Raji (cell line): ENCODE results near the gene MGLL.

Experiments used
- POLR2A ChIP-seq: IDR thresholded peaks from 2 replicates; pipeline ENCODE4 v1.6.1; 2011; ENCODE audit warnings: low read depth, low read length, control low read depth; ENCODE audit not compliant: insufficient read depth

MGLL gene

GRCh38 chr3:127651516-127652172, 170.7 kb downstream of the MGLL start:
- TF ChIP-seq POLR2A = no peak

- TF ChIP-seq POLR2A = no peak
Observed at GRCh38 chr3:127650236-127650635, 172.1 kb downstream of the MGLL start.

DNA sequence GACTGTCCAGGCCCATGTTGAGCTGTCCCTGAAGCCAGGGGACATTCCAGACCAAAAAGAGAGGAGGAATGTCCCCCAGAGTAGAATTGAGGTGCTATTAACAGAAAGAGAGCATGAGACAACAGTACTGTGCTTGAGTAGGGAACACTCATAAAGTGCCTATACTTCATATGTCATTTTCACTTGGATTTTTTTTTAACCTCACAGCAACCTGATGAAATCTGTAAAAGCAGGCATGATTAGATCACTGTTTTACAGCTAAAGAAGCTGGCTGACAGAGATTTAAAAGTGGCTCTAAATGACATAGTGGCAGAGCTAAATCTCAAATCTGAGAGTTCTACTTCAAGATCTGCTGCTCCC, 174.5 kb downstream of the MGLL start:
- no peak for TF ChIP-seq POLR2A

DNA sequence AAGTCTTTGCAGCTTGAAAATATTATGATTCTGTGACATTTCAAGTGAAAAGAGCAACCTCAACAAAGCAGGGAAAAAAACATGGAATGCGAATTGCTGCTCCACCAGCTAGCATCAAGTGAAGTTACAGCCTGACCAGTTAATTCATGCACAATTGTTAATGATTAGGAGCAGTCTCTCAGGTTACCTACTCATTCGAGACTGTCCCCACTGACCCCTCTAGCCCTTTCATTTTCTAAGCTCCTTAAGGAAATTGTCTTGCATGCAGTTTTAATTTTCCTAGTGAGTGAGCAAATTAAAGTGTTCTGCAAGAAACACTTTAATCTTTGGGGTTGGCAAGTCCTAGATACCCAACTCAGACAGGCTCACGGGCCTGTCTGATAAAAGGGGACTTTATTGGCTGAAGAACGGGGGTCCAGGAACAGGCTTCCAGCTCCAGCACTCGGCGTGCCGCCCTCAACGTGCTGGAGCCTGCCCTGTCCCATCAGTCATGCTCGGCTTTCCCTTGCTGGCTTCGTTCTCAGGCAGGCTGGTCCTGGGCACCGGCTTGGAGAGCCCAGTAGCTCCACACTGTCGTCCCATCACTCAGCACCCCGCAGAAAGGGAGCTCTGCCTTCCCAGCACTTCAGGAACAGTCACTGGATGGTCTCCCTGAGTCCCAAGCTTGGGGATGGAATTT, 175.0 kb downstream of the MGLL start:
- no peak for TF ChIP-seq POLR2A

- TF ChIP-seq POLR2A = no peak
Observed at GRCh38 chr3:127646501-127647046, 175.7 kb downstream of the MGLL start.

DNA sequence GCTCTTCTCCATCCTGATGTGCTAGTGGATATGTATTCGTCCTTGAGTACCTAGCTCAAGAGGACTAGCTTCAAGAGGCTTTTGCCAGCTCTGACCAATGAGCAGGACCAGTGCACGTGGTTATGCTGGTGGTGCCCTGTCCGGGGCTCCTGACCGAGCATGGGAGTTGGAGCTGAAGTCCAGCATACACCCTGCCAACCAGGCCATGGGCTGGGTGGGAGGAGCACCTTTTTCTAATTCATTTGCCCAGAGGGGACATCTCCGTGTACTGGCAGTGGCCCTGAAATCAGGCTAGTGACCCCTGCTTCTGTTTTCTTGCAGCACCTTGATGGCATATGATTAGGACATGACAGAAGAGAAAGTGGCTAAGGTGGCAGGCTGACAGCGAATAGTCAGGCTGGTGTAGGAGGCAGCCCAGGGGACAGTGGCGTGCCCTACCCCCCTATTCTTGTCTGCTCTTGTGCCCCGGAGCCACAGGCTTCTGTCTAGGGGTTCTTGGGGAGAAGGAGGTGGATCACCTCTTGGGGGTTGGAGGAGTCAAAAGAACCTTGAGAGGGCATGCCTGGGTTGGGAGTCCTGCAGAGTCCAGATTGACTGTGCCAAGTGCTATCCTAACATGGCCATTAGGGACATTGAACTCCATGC, 176.8 kb downstream of the MGLL start:
- no peak for TF ChIP-seq POLR2A

DNA sequence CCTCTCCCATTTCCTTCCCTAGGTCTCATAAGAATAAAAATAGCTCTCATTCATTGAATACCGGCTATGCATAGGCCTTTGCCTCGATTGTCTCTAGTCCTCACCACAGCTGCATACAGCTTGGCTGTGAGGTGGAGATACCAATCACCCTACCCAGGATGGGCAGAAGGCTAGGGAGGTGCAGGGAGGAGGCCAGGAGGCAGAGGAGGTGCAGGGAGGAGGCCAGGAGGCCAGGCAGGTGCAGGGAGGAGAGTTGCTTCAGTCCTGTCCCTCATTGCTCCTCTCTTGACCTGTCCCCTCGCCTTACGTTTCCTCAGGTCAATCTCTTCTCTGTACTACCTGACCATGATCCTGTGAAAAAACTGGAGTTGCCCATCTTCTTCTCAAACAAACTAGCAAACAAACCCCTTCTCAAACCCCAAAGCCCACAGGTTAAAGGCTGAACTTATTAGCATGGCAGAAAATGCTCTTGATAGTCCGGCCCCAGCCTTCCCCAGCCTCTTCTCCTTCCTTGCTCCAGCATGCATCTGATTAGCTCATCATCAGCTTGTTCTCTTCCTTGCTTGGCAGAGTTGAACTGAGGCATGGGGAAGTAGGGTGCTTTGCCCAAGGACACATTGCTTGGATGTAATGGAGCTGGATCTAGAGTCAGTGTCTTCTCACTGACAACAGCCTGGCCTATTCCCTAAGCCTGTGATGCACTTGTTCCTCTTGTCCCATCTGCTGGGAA, 177.5 kb downstream of the MGLL start:
- no peak for TF ChIP-seq POLR2A

- no peak for TF ChIP-seq POLR2A
Observed at GRCh38 chr3:127640042-127640355, 182.3 kb downstream of the MGLL start.

DNA sequence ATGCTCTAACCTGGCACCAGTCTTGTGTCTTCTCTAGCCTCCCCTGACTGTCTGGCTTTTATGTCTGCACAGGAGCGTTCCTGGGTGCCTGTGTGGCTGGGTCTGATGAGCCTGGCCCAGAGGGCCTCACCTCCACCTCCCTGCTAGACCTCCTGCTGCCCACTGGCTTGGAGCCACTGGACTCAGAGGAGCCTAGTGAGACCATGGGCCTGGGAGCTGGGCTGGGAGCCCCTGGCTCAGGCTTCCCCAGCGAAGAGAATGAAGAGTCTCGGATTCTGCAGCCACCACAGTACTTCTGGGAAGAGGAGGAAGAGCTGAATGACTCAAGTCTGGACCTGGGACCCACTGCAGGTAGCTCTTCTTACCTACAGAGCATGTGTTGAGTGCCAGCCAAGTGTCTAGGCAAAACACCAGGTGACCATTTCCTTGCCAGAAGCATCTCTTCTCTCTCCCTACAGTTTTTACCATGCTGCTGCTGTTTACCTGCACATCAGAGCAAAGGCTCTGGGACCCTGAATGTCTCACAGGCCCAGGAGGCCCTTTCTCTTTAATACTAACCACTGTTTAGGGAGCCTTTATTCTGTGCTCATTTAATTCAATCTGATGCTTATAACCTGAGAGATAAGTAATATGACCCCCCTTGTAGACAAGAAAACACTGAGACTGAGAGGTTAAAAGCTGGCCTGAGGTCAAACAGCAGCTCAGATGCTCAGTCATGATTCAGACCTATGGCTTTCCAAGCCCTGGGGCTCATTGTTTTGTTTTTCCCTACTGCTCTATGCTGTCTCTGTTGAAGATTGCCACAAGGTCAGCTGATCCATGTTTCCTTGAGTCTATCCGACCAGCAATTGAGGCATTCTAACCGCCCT, 182.9 kb downstream of the MGLL start:
- no peak for TF ChIP-seq POLR2A
